Uterus (tissue), 2 donors: ENCODE results near the gene PLPP7.

Experiments used
- CTCF ChIP-seq, 4 experiments: fragments of 200-600 bp in 2 of 4; fragments of 450-650 bp in 2 of 4; sonication (generic) in 2 of 4; IDR thresholded peaks; one replicate each; pipeline ENCODE4 v1.5.1; 2016 to 2019; ENCODE audit warnings: antibody characterized with exemption in 4 of 4, mild to moderate bottlenecking in 2 of 4, moderate library complexity in 1 of 4
- POLR2A ChIP-seq, 2 donors: fragments of 450-650 bp; IDR thresholded peaks; one replicate each; pipeline ENCODE4 v1.6.1; 2016; ENCODE audit warnings: antibody characterized with exemption in 2 of 2, mild to moderate bottlenecking in 1 of 2, moderate library complexity in 1 of 2

GRCh38 chr9:131288217-131288616, 1.3 kb upstream of the PLPP7 start:
- TF ChIP-seq POLR2A (IDR thresholded peaks at IDR 0.05) (no peak), CTCF (IDR thresholded peaks at IDR 0.05) (no peak)
